ENCODE measurements around the gene NPHP3. TPM values are rescaled to one million over a fixed set of nuclear protein-coding genes. Genes with fewer than 3 reads are reported as not detected.

The NPHP3 gene
- polyA plus RNA-seq, 10 donors: 19.2 to 52.4 (median 32.0) TPM

- DNase-seq: no peak
Observed at GRCh38 chr3:132709761-132710160, 12.4 kb downstream of the NPHP3 start.

GRCh38 chr3:132703733-132704132, 18.5 kb downstream of the NPHP3 start:
- DNase-seq: no peak

GRCh38 chr3:132695422-132695821, 26.8 kb downstream of the NPHP3 start:
- no peak for DNase-seq

- no peak for DNase-seq
Observed at GRCh38 chr3:132694991-132695390, 27.2 kb downstream of the NPHP3 start.

DNA sequence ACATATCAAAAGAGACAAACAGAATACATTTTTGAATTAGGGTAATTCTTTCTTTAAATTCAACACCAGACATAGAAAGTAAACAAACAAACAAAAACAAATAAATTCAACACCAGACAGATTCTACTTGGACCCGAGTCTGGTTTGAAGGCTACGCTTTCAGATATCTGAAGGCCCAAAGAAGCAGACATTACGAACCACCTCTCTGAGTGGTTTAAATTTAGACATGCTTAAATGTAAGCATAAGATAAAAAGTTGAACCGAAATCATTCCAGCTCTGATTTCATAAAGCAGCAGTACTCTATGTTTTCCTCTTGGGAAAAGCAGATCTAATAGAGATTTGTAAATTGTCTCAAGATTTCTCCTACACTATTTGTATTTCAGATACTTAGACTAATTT, 32.2 kb downstream of the NPHP3 start:
- DNase-seq: no peak

DNA sequence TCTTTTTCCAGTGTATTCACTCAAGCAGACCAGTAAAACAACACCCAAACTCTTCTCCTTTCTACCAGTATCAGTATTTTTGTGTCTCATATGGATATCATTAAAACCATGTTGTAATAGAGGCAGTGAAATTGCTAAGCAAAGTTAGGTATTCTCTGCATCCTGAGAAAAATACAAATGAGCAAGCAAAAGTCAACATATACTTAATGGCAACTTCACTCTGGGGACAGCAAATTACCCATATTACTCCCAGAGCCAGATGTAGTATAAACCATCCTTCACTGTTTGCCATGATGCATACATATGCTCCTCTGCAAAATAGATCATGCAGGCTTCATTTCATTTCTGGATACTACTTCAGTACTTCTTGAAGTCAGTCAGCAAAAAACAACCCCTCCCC, 40.0 kb downstream of the NPHP3 start:
- DNase-seq: peak in 2 of 3 donors; percentile 23 to 50

GRCh38 chr3:132681421-132681820, 40.8 kb downstream of the NPHP3 start:
- DNase-seq: peak in 2 of 3 donors; percentile 33 to 52

GRCh38 chr3:132679911-132680310, 42.3 kb downstream of the NPHP3 start:
- no peak for DNase-seq

- no peak for DNase-seq
Observed at GRCh38 chr3:132675408-132675807, 46.8 kb downstream of the NPHP3 start.

GRCh38 chr3:132669256-132669777, 52.9 kb downstream of the NPHP3 start:
- no peak for DNase-seq

- DNase-seq: no peak
Observed at GRCh38 chr3:132665230-132665745, 56.9 kb downstream of the NPHP3 start.

DNA sequence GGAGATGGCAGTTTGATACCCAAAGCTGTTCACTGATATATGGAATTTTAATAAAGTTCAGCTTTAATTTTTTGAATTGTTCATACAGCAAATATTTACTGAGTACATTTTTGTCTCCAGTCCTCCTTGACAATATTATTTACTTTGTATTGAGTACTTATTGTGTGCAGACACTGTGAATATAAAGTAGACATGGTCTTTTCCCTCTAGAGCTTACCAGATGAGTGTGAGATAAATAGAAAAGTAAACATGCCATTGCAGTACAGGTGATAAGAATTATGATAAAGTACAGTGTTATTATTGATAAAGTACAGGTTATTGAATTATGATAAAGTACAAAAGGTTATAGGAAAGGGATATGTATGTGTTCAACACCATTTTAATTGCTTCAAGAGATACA, 60.0 kb downstream of the NPHP3 start:
- DNase-seq: no peak

DNA sequence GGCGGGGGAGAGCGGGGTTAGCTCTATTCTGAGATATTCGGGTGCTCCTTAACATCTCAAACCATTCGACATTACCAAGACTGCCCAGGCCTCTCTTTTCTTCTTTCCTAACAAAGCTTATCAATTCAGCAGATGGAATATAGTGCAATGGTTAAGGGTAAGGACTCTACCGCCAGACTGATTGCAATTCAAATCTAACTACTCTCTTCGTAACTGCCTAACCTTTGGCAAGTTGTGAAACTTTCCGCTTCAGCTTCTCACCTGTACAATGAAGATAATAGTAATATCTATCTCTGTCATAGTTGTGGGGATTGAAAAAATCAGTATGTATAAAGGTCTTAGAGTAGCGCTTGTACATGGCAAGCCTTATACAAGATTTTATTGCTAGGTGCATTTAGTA, 61.1 kb downstream of the NPHP3 start:
- peak in 1 of 3 donors; percentile 17 for DNase-seq

- DNase-seq: no peak
Observed at GRCh38 chr3:132660811-132661070, 61.5 kb downstream of the NPHP3 start.

DNA sequence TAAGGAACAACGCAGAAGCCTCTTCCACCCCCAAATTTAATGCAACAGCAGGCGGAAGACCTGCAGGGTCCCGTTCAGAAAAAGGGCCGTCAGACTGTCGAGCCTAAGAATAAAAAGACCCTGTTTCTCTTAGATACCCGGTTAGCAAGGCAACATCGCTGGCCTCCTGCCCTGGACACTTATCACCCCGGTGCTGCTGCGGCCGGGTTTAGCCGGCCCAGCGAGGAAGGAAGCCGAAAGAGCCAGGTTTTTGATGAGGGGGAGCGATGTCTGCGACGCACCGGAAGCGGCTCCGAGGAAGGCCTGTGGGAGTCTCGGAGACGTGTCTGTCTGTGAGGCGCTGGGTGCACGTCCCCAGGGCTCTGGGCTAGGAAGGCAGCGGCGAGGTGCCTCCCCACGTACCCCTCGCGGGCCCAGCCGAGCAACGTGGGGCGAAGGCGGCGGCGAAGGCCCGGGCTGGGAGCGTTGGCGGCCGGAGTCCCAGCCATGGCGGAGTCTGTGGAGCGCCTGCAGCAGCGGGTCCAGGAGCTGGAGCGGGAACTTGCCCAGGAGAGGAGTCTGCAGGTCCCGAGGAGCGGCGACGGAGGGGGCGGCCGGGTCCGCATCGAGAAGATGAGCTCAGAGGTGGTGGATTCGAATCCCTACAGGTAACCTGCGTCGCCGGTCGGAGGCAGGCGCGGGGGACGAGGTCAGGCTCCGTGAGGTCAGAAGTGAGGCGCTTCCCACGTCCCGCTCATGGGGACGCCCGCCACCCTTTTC, 62.0 kb downstream of the NPHP3 start, which contains the start of gene UBA5:
TSS of gene UBA5 (plus strand) at position 278 of the 759 bp plus-strand sequence. CDS start at position 487, 209 bp downstream.
- peak; percentile 64 to 95 (median 83) for DNase-seq

DNA sequence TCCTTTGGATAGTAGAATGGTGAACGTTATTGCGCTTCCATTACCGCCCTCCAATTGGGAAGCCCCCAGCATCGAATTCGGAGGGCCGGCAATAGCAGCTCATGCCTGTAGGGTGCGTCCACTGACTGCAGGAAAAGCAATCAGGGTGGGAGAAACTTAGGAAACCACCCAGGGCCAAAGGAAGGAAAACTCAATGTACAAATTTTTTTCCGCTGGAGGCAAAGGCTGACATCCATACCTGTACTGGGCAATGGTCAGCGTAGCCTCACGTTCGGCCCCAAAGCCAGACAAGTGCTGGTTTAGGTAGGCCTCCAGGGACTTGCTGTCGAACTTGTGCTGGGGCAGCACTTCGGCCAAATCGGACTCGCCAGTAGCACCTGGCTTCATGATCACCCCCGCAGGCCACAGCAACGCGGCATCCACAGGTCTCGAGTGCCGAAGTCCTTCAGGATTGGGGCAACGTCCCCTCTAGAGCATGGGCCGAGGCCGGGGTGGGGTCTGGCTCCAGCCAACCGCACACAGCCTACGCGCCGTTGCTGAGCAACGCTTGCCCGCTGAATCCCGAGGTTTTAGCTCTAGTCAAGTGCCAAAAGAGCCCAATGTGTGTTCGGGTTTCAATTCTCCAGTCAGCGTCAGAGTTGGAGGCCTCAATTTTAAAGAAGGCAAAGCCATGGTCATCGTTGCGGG, 62.7 kb downstream of the NPHP3 start, which contains the start of gene ACAD11:
TSS of gene ACAD11 (minus strand) at position 445 of the 687 bp plus-strand sequence. CDS start at position 387, 58 bp downstream.
- peak; percentile 72 to 95 (median 82) for DNase-seq

DNA sequence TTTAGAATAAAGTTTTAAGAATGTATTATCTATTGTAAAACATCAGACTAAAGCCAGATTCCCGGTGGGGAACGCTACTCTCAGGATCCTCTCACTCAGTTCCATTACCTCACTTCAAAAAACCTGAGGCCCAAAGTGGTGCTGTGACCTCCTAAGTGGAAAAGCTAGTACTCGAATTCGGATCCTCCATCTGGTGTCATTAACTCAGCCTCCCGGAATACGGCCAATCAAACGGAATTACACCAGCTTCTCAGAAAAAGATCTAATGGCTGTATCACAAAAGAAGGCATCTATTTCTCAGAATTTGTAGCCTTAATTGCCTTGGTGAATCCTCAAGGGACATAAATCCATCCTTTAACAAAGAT, 63.2 kb downstream of the NPHP3 start:
- no peak for DNase-seq

DNA sequence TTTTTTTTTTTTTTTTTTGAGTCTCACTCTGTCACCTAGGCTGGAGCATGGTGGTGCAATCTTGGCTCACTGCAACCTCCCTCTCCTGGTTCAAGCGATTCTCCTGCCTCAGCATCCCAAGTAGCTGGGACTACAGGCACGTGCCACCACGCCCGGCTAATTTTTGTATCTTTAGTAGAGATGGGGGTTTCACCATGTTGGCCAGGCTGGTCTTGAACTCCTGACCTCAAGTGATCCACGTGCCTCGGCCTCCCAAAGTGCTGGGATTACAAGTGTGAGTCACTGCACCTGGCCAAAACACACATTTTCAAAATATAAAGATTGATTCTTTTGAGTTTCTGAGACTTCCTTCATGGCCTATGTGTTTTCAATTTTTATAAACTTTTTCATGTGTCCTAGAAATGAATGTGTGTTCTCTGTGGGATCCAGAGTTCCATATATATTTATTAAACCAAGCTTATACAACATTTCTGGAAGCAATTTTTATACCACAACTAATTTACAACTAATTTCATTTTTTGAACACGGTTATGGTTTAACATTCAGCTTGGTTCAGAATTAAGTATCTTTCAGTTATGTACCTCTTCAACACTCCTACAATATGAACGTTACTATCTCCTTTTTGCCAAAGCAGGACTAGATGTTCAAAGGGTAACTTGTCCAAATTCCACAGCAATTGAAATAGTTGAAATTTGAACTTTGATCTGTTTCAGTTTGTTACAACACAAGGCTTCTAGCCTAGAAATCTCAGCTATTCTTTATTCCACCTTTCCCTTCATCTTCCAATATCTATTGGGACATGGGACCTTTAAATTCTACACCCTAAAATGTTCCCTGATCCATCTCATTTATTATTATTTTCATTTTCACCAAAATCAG, 64.1 kb downstream of the NPHP3 start:
- no peak for DNase-seq

DNA sequence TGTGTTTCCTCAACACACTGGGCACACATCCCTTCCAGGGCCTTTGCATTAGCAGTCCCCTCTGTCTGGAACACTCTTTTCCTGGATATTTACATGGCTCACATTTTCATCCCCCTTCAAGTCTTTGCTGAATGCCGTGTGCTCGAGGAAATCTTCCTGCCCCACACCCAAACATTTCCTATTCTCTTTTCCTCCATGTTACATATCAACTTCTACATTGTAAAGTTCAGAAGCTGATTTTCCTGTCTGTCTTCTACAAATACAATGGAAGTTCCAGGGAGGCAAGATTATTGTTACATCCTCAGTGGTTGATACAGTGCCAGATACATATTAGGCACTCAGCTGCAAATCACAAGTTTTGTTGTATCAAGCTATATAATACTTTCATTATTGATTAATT, 66.7 kb downstream of the NPHP3 start:
- no peak for DNase-seq

- no peak for DNase-seq
Observed at GRCh38 chr3:132654721-132655120, 67.5 kb downstream of the NPHP3 start.

- no peak for DNase-seq
Observed at GRCh38 chr3:132654190-132654589, 68.0 kb downstream of the NPHP3 start.

All from muscle of back (tissue), 11 donors.